ENCODE data around the gene NKAIN4.
"Not testable (repeated sequence)": the region's sequence is repeated elsewhere in the genome, so short reads cannot be mapped to it uniquely, and the experiment has no call there.

Gene NKAIN4

GRCh38 chr20:63257629-63258028 is 3.4 kb upstream of the NKAIN4 start:
- no peak for DNase-seq (ENCODE audit: low read depth)

- DNase-seq (ENCODE audit: low read depth): no peak
Measured at GRCh38 chr20:63256954-63257353, 2.7 kb upstream of the NKAIN4 start.

- no peak for DNase-seq (ENCODE audit: low read depth)
Measured at GRCh38 chr20:63255931-63256704, 1.9 kb upstream of the NKAIN4 start.

- no peak for DNase-seq (ENCODE audit: low read depth)
Measured at GRCh38 chr20:63254606-63255384, 532 bp upstream of the NKAIN4 start.

GRCh38 chr20:63253438-63254231 is 628 bp downstream of the NKAIN4 start:
- DNase-seq (ENCODE audit: low read depth): no peak

- DNase-seq (ENCODE audit: low read depth): no peak
Measured at GRCh38 chr20:63253065-63253437, 1.2 kb downstream of the NKAIN4 start.

GRCh38 chr20:63252284-63252711 is 2.0 kb downstream of the NKAIN4 start:
- DNase-seq (ENCODE audit: low read depth): no peak

- not testable (repeated sequence) for DNase-seq (ENCODE audit: low read depth)
Measured at GRCh38 chr20:63251350-63251749, 2.9 kb downstream of the NKAIN4 start.

- no peak for DNase-seq (ENCODE audit: low read depth)
Measured at GRCh38 chr20:63249891-63250290, 4.4 kb downstream of the NKAIN4 start.

GRCh38 chr20:63248835-63249591 is 5.2 kb downstream of the NKAIN4 start:
- DNase-seq (ENCODE audit: low read depth): no peak

GRCh38 chr20:63247671-63248228 is 6.5 kb downstream of the NKAIN4 start:
- DNase-seq (ENCODE audit: low read depth): no peak

GRCh38 chr20:63246490-63247288 is 7.6 kb downstream of the NKAIN4 start:
- DNase-seq (ENCODE audit: low read depth): no peak

GRCh38 chr20:63244468-63244867 is 9.8 kb downstream of the NKAIN4 start:
- no peak for DNase-seq (ENCODE audit: low read depth)

- DNase-seq (ENCODE audit: low read depth): no peak
Measured at GRCh38 chr20:63243604-63244247, 10.5 kb downstream of the NKAIN4 start.

GRCh38 chr20:63242736-63243135 is 11.5 kb downstream of the NKAIN4 start:
- DNase-seq (ENCODE audit: low read depth): no peak

GRCh38 chr20:63241272-63241671 is 13.0 kb downstream of the NKAIN4 start:
- DNase-seq (ENCODE audit: low read depth): no peak

- no peak for DNase-seq (ENCODE audit: low read depth)
Measured at GRCh38 chr20:63240004-63240403, 14.3 kb downstream of the NKAIN4 start.

- no peak for DNase-seq (ENCODE audit: low read depth)
Measured at GRCh38 chr20:63239431-63239830, 14.8 kb downstream of the NKAIN4 start.

- no peak for DNase-seq (ENCODE audit: low read depth)
Measured at GRCh38 chr20:63238514-63239125, 15.6 kb downstream of the NKAIN4 start.

- DNase-seq (ENCODE audit: low read depth): no peak
Measured at GRCh38 chr20:63238031-63238430, 16.2 kb downstream of the NKAIN4 start.
